ENCODE measurements around the gene ALPI.

The ALPI gene

GRCh38 chr2:232486558-232487384, 30.8 kb downstream of the ALPI start:
- Histone ChIP-seq H4K20me1 (peaks cover 0 to 86% (median 51%) of the 10 kb centered on the region in 11 experiments; a peak in 18 of 22 replicates), H3K9me3 (replicated peaks in 1 of 11) (peaks cover 0 to 13% (median 8%) of the 10 kb centered on the region in 11 experiments; a peak in 11 of 22 replicates), H3K27me3 (peaks cover 62 to 91% (median 74%) of the 10 kb centered on the region in 11 experiments), H3K27ac (no peak overlapping the region), H3K9ac (peak overlapping the region in 8 of 11 experiments; percentile 4 to 65 (median 40); a peak in 9 of 22 replicates), H3K4me3 (peak overlapping the region; percentile 50 to 71 (median 61)), H3K4me2 (peak overlapping the region; percentile 89 to 96 (median 94)), H3K4me1 (peaks cover 6 to 26% (median 20%) of the 10 kb centered on the region in 10 experiments; a peak in 15 of 20 replicates), H3K36me3 (no peaks in the 10 kb centered on the region)
- TF ChIP-seq Cebpa-rat (IDR thresholded peaks at IDR 0.05) = no peak

DNA sequence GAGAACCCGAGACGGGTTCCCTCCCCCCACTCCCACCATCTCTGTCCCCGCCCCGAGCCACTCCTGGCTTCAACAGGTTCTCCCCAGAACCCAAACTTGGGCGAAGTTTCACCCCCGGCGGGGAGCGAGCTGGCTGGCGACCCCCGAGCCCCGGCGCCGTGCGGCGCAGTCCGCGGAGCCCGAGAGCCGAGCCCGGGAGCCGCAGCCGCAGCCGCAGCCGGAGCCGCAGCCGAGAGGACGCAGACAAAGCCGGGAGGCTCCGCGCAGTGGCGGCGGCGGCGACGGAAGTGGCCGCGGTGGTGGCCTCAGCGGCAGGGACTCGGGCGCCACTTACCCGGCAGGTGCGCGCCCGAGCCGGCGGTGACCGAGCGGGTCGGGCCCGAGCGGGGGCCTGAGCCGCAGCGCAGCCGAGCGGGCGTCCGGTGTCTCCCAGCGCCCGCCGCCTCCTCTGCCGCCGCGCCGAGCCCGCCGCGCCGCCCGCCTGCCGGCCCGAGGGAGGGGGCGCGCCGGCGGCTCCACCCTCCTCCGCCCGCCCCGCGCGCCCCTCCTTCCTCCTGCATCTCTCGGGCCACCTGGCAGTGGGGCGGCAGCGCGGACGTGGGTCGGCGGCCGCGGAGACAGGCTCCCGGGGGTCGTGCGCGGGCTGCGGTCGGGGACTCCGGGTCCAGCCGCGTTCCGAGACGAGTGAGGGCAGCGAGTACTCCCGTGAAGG, 31.6 kb downstream of the ALPI start, which contains the start of gene ECEL1:
Gene ECEL1, minus strand, starts transcription at position 450 of the 712 bp plus-strand sequence. CDS start 1,181 bp downstream, outside the sequence.
- Histone ChIP-seq H3K27me3 (peaks cover 62 to 86% (median 74%) of the 10 kb centered on the region in 11 experiments), H3K27ac (no peak within 1 kb of the TSS), H3K9ac (peak within 1 kb of the TSS in 10 of 11 experiments; percentile 4 to 65 (median 36); a peak in 10 of 22 replicates), H4K20me1 (peaks cover 0 to 90% (median 51%) of the 10 kb centered on the region in 11 experiments; a peak in 18 of 22 replicates), H3K36me3 (no peaks in the 10 kb centered on the region), H3K4me2 (peak within 1 kb of the TSS; percentile 89 to 96 (median 94)), H3K9me3 (replicated peaks in 1 of 11) (peaks cover 0 to 13% (median 8%) of the 10 kb centered on the region in 11 experiments; a peak in 11 of 22 replicates), H3K4me3 (peak within 1 kb of the TSS; percentile 50 to 71 (median 61)), H3K4me1 (peaks cover 6 to 26% (median 20%) of the 10 kb centered on the region in 10 experiments; a peak in 15 of 20 replicates)
- no peak for TF ChIP-seq Cebpa-rat (IDR thresholded peaks at IDR 0.05)

DNA sequence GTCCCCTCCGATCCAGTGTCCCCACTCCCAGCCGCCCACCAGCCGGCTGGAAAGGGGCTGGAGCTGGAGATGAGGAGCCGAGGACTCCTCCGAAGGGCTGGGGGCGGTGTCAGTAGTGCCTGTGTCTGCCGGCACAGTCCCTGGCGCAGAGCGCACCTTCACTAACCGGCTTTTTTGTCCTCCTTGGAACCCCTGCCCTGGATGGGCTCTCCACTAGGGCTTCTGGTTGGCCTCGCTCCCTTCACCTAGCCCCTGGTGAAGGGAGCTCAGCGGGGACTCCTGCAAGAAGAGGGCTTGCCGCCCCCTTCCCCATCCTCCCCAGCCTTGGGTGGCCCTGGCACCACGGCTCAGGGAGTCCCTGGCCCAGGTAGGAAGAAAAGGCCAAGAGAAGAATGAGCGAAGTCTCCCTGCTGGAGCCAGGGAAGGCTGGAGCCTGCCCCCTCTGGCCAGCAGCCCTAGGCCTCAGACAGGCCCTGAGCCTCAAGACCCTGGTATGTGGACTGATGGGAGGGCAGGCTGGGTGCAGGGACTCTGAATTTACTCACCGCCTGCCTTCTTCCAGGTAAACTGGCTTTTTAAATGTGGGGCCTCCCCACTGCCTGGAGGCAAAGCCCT, 32.3 kb downstream of the ALPI start:
- H3K4me2 ChIP-seq = peak overlapping the region; percentile 89 to 96 (median 94)
- peaks cover 62 to 80% (median 71%) of the 10 kb centered on the region in 11 experiments for H3K27me3 ChIP-seq

DNA sequence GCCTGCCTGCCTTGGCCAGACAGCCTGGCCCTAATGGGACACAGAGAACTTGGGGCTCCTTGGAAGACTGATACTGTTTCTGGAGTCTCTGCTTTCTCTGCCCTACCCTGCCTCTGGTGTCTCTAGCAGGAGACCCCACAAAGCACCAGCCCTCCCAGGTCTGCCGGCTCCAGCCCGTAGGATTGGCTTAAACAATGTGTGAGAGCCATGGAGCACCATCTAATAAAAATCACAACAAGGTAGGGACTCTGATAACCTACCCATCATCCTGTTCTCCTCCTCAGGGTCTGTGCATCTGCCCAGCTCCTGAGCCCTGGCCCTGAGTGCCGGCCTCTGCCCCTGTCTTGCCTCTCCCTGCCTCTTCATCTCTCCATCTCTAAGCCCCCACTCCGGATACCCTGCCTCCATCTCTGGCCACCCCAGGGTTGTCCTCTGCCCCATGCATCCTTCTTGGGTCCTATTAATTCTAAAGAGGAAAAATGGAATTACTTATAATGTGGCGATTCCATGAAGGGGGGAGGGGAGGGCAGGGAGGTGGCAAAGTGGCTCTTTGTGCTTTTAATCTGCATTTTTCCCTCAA, 32.9 kb downstream of the ALPI start:
- Histone ChIP-seq H3K27me3 (peaks cover 60 to 74% (median 66%) of the 10 kb centered on the region in 11 experiments), H3K4me2 (no peak overlapping the region), H3K27ac (no peak overlapping the region), H3K36me3 (no peaks in the 10 kb centered on the region), H3K9ac (no peak overlapping the region), H3K9me3 (replicated peaks in 1 of 11) (peaks cover 0 to 13% (median 8%) of the 10 kb centered on the region in 11 experiments; a peak in 11 of 22 replicates), H3K4me3 (no peak overlapping the region), H3K4me1 (peaks cover 6 to 26% (median 20%) of the 10 kb centered on the region in 10 experiments; a peak in 15 of 20 replicates), H4K20me1 (peaks cover 0 to 85% (median 50%) of the 10 kb centered on the region in 11 experiments; a peak in 18 of 22 replicates)
- TF ChIP-seq Cebpa-rat (IDR thresholded peaks at IDR 0.05) = no peak

More for the DNA sequence above, 32.3 kb downstream of the ALPI start:
- H3K4me1 ChIP-seq = peaks cover 6 to 26% (median 20%) of the 10 kb centered on the region in 10 experiments; a peak in 15 of 20 replicates
- no peaks in the 10 kb centered on the region for H3K36me3 ChIP-seq
- TF ChIP-seq Cebpa-rat (IDR thresholded peaks at IDR 0.05) = no peak
- peak overlapping the region; percentile 50 to 71 (median 61); a peak in 19 of 20 replicates for H3K4me3 ChIP-seq
- H3K27ac ChIP-seq = no peak overlapping the region
- H3K9me3 ChIP-seq (replicated peaks in 1 of 11) = peaks cover 0 to 13% (median 8%) of the 10 kb centered on the region in 11 experiments; a peak in 11 of 22 replicates
- peaks cover 0 to 90% (median 51%) of the 10 kb centered on the region in 11 experiments; a peak in 18 of 22 replicates for H4K20me1 ChIP-seq
- H3K9ac ChIP-seq = peak overlapping the region in 1 of 11 experiments; percentile 56; a peak in 1 of 22 replicates

DNA sequence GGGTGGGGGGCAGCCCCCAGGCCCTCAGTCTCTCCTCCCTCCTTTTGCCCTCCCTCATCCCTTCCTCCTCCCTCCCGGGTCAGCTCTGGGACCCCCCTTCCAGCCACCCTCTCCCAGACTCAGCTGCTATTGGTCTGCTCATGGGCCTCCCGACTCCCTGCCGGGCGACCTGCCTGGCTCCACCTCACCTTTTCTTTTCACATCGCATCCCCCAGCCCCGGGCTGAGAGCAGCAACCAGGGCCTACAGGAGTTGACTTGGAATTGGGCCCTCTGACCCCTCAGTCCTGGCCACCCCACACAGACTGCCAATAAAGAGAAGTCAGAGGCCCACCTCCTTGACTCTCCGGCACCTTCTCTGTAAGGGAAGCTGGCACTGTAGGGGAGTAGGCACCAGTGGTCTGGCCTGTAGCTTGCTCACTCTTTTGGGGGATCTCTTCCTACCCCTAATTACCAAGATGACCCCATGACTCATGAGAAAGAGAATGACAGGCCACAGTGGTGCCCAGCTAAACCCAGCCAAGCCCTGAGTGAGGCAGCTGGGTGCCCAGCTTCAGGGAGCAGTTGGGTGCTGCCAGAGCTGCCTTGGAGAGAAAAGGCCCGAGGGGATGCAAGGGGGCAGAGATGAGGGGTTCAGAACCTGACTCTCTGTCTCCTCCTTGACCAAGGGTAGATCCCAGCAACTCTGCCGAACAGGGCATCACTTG, 33.7 kb downstream of the ALPI start:
- Histone ChIP-seq H3K27ac (no peak overlapping the region), H3K4me1 (peaks cover 6 to 26% (median 20%) of the 10 kb centered on the region in 10 experiments; a peak in 15 of 20 replicates), H3K27me3 (peaks cover 52 to 65% (median 57%) of the 10 kb centered on the region in 11 experiments), H3K4me2 (no peak overlapping the region), H3K9me3 (replicated peaks in 1 of 11) (peaks cover 0 to 13% (median 8%) of the 10 kb centered on the region in 11 experiments; a peak in 11 of 22 replicates), H3K4me3 (no peak overlapping the region), H4K20me1 (peaks cover 0 to 76% (median 46%) of the 10 kb centered on the region in 11 experiments; a peak in 18 of 22 replicates), H3K36me3 (no peaks in the 10 kb centered on the region), H3K9ac (no peak overlapping the region)
- no peak for TF ChIP-seq Cebpa-rat (IDR thresholded peaks at IDR 0.05)

- Histone ChIP-seq H3K4me1 (peaks cover 6 to 23% (median 17%) of the 10 kb centered on the region in 10 experiments; a peak in 15 of 20 replicates), H3K9me3 (replicated peaks in 1 of 11) (peaks cover 0 to 13% (median 8%) of the 10 kb centered on the region in 11 experiments; a peak in 11 of 22 replicates), H3K9ac (no peak overlapping the region), H3K4me3 (no peak overlapping the region), H4K20me1 (peaks cover 0 to 68% (median 40%) of the 10 kb centered on the region in 11 experiments; a peak in 18 of 22 replicates), H3K27ac (no peak overlapping the region), H3K27me3 (peaks cover 44 to 57% (median 49%) of the 10 kb centered on the region in 11 experiments), H3K36me3 (no peaks in the 10 kb centered on the region), H3K4me2 (no peak overlapping the region)
- TF ChIP-seq Cebpa-rat (IDR thresholded peaks at IDR 0.05) = no peak
Measured at GRCh38 chr2:232490221-232491138, 34.5 kb downstream of the ALPI start.

Measured in BLaER1 treated with 17β-estradiol and CSF1 and Interleukin-3, amounts not matched to agents 10 nM and 100 nM (cell line).